NCI-H2196 treated with DMSO at 0.1 percent for 48 hours (cell line): ENCODE results near the gene ABL1.

Experiments
- DNase-seq: peaks from one replicate; lab custom pipeline; 2025; ENCODE audit not compliant: unreplicated experiment; lab: John Stamatoyannopoulos, UW

Gene ABL1

GRCh38 chr9:130870491-130871381 is 35.7 kb downstream of the ABL1 start:
- DNase-seq: no peak

- no peak for DNase-seq
Observed at GRCh38 chr9:130871395-130872062, 36.5 kb downstream of the ABL1 start.

- DNase-seq: no peak
Observed at GRCh38 chr9:130872093-130872492, 37.0 kb downstream of the ABL1 start.

- no peak for DNase-seq
Observed at GRCh38 chr9:130872508-130872907, 37.5 kb downstream of the ABL1 start.

- no peak for DNase-seq
Observed at GRCh38 chr9:130872912-130873503, 38.0 kb downstream of the ABL1 start.

GRCh38 chr9:130873966-130874365 is 38.9 kb downstream of the ABL1 start:
- no peak for DNase-seq

GRCh38 chr9:130874783-130875182 is 39.7 kb downstream of the ABL1 start:
- no peak for DNase-seq

GRCh38 chr9:130877300-130877699 is 42.2 kb downstream of the ABL1 start:
- DNase-seq: no peak

GRCh38 chr9:130878295-130878694 is 43.2 kb downstream of the ABL1 start:
- no peak for DNase-seq

- no peak for DNase-seq
Observed at GRCh38 chr9:130879863-130880411, 44.9 kb downstream of the ABL1 start.

GRCh38 chr9:130880599-130881220 is 45.7 kb downstream of the ABL1 start:
- DNase-seq: no peak

- no peak for DNase-seq
Observed at GRCh38 chr9:130881516-130881915, 46.5 kb downstream of the ABL1 start.

- DNase-seq: no peak
Observed at GRCh38 chr9:130882696-130883225, 47.7 kb downstream of the ABL1 start.

- DNase-seq: no peak
Observed at GRCh38 chr9:130883479-130883878, 48.4 kb downstream of the ABL1 start.

- DNase-seq: no peak
Observed at GRCh38 chr9:130884111-130884531, 49.1 kb downstream of the ABL1 start.

- no peak for DNase-seq
Observed at GRCh38 chr9:130884542-130885483, 49.8 kb downstream of the ABL1 start.

GRCh38 chr9:130885484-130886375 is 50.7 kb downstream of the ABL1 start:
- DNase-seq: no peak

GRCh38 chr9:130886981-130887380 is 51.9 kb downstream of the ABL1 start:
- no peak for DNase-seq
